HAP-1 (cell line): ENCODE data around the gene CD9.
"Not testable (repeated sequence)": the region's sequence is repeated elsewhere in the genome, so short reads cannot be mapped to it uniquely, and the experiment has no call there.

Experiments used
- DNase-seq, 2 experiments: peaks; one replicate each; pipeline ENCODE4 v3.0.0-alpha.2; 2016 to 2020; ENCODE audit warnings: low spot score in 2 of 2
- H3K27me3 ChIP-seq: fragments of 250-450 bp; sonication (Bioruptor Pico); 2 replicates; pipeline ENCODE4 v1.5.1; 2020; ENCODE audit warnings: low read depth, mild to moderate bottlenecking, moderate library complexity
- H3K36me3 ChIP-seq: fragments of 250-450 bp; sonication (Bioruptor Pico); replicated peaks from 2 replicates; pipeline ENCODE4 v1.5.1; 2020; ENCODE audit warnings: mild to moderate bottlenecking
- H3K4me1 ChIP-seq: fragments of 250-450 bp; sonication (Bioruptor Pico); 2 replicates; pipeline ENCODE4 v1.5.1; 2020; ENCODE audit warnings: mild to moderate bottlenecking
- H3K4me3 ChIP-seq: fragments of 250-450 bp; sonication (Bioruptor Pico); 2 replicates; pipeline ENCODE4 v1.5.1; 2020; ENCODE audit warnings: mild to moderate bottlenecking, moderate library complexity
- H3K9me3 ChIP-seq: fragments of 250-450 bp; sonication (Bioruptor Pico); 2 replicates; pipeline ENCODE4 v1.5.1; 2020; ENCODE audit warnings: mild to moderate bottlenecking, moderate library complexity
- in situ Hi-C: fragments of 300-500 bp; cut with MboI; formaldehyde crosslinking; loops from 3 replicates; pipeline ENCODE4 v1.14.3; 2020; ENCODE audit warnings: low sequenced_read_pairs, inconsistent platforms, mixed read lengths

Gene CD9

DNA sequence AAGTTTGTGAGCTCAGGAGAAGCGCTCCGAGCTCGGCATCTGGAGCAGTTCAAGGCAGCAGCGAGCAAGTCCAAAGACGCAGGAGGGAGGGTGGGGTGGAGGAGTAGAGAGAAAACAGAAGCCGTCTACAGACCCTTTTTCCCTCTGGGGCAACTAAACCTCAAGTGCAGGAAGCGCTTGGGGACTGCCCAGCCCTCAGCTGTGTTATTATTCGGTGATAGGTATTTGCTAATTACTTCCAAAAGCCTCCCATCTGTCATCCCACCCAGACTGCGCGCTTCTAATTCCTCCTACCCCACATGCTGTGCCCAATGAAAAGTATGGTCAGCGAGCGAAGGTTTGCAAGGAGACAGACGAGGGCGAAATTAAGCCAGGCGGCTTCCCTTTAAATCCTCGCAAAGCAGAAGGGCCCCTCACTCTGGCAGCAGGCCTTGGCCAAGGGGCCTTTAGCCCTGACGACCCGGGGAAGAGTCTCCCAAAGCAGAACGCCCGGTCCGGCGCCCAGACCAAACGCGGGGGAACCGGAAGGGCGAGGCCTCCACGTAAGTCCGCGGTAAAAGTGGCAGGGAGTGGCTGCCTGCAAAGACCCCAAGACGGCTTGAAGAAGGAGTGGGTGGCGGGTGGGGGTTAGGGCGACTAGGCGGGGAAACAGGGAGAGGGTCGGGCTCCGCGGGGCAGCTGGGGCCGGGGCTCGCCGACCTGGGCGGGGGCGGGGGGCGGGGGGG, 507 bp upstream of the CD9 start:
- DNase-seq, result peak in 1 of 2 experiments; percentile 34
- 0 out of 2 replicates have a peak, but pooled peaks cover 4% of the 10 kb centered on the region for H3K36me3 ChIP-seq
- peak overlapping the region; percentile 63 for H3K4me3 ChIP-seq
- peaks cover 17% of the 10 kb centered on the region for H3K4me1 ChIP-seq
- H3K27me3 ChIP-seq, result no peaks in the 10 kb centered on the region
- no peaks in the 10 kb centered on the region for H3K9me3 ChIP-seq
- in situ Hi-C loops, result loop anchor here (10.0 kb wide), 1 partner anchor 135 kb away; no protein-coding TSS in a partner anchor

DNA sequence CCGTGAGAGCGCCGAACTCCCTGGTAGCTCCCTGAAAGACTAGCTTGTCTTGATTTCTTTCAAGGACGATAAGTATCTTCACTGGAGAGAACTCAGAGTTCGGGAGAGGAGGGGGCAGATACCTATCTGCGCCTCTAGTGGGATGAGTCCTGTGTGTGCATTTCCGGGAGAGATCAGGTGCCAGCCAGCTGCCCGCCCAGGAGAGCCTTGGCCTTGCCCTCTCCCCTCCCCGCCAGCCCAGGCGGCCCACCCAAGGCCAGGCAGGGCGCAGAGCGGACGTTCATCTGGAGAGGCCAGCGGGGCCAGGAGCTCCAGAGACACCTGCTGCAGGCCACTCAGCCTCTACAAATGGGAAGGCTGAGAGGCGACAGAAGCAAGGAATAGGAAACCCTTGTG, 1.0 kb downstream of the CD9 start:
- peak overlapping the region; percentile 63 for H3K4me3 ChIP-seq
- H3K36me3 ChIP-seq, result 0 out of 2 replicates have a peak, but pooled peaks cover 4% of the 10 kb centered on the region
- DNase-seq, result peak in 1 of 2 experiments; percentile 54
- in situ Hi-C loops, result no loop called here
- peaks cover 28% of the 10 kb centered on the region for H3K4me1 ChIP-seq
- no peaks in the 10 kb centered on the region for H3K9me3 ChIP-seq
- H3K27me3 ChIP-seq, result no peaks in the 10 kb centered on the region

DNA sequence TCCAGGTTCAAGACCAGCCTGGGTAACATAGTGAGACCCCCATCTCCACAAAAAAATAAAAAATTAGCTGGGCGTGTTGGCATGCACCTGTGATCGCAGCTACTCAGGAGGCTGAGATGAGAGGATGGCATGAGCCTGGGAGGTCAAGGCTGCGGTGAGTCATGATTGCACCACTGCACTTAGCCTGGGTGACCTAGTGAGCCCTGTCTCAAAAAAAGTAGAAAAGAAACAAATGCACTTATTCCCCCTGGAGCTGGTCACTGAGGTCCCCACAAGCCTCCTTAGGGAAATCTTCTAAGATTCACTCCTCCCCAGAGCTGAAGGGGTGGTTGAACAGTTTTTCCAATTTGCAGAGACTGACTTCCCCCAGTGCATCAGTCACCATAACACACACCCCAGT, 1.6 kb downstream of the CD9 start:
- Histone ChIP-seq H3K36me3 (0 out of 2 replicates have a peak, but pooled peaks cover 4% of the 10 kb centered on the region), H3K27me3 (no peaks in the 10 kb centered on the region), H3K4me3 (peak overlapping the region; percentile 63), H3K4me1 (peaks cover 28% of the 10 kb centered on the region), H3K9me3 (no peaks in the 10 kb centered on the region)
- in situ Hi-C loops, result no loop called here
- DNase-seq, result no peak

DNA sequence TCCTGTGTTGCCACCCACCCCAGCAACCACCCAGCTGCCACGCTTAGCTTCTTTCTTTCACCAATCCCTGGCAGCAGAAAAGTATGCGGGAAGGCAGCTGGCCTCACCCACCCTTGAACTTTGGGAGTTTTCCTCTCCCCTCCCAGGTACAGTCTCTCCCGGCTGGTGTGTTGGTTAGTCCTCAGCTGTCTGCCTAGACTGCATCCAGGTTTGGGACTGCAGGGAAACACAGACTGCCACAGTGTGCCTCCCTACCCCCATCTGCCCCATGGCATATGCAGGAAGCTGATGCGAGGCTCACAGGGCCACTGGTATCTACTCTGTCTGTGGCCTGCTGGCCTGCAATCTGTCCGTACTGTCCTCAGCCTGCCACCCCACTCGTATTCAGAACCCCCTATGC, 2.1 kb downstream of the CD9 start:
- Histone ChIP-seq H3K9me3 (no peaks in the 10 kb centered on the region), H3K4me1 (peaks cover 28% of the 10 kb centered on the region), H3K27me3 (no peaks in the 10 kb centered on the region), H3K36me3 (0 out of 2 replicates have a peak, but pooled peaks cover 4% of the 10 kb centered on the region), H3K4me3 (no peak overlapping the region)
- in situ Hi-C loops, result no loop called here
- no peak for DNase-seq

DNA sequence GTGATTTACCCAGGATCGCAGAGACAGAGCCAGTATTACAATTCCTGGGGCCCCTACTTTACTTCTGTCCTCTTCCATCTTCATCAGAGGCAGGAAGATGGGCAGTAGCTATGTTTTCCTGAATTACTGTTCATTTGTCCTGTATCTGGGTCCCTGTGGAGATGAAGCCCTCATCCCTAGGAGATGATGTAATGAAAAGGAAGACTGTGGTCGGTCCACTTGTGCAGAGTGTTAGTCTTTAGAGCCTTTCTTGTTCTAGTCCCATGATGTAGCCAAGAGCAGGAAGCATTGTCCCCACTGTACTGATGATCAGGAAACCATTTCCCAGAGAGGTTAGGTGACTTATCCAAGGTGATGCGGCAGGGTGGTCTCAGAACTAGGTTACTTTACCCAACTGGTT, 2.6 kb downstream of the CD9 start:
- Histone ChIP-seq H3K9me3 (no peaks in the 10 kb centered on the region), H3K27me3 (no peaks in the 10 kb centered on the region), H3K4me1 (peaks cover 28% of the 10 kb centered on the region), H3K36me3 (0 out of 2 replicates have a peak, but pooled peaks cover 4% of the 10 kb centered on the region), H3K4me3 (no peak overlapping the region)
- no peak for DNase-seq
- in situ Hi-C loops, result no loop called here

DNA sequence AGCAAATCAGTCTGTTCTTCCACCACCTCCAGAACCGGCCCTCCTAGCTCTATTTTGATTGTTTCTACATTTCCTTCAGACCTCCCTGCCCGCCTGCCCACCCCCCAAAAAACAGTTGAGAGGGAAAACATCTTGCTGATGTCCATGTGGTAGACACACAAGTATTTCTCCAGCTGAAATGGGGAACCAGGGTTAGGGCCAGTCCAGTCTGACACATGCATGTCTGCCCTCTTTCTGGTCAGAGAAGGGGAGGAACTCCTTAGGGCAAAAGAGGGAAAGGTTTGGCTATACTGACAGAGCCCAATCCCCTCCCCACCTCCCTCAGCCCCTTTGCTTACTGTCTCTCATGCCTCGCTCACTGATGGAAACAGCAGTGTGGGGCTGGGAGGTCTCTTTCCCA, 3.4 kb downstream of the CD9 start:
- Histone ChIP-seq H3K4me1 (peaks cover 28% of the 10 kb centered on the region), H3K36me3 (0 out of 2 replicates have a peak, but pooled peaks cover 4% of the 10 kb centered on the region), H3K27me3 (no peaks in the 10 kb centered on the region), H3K9me3 (no peaks in the 10 kb centered on the region), H3K4me3 (no peak overlapping the region)
- no peak for DNase-seq
- in situ Hi-C loops, result no loop called here

DNA sequence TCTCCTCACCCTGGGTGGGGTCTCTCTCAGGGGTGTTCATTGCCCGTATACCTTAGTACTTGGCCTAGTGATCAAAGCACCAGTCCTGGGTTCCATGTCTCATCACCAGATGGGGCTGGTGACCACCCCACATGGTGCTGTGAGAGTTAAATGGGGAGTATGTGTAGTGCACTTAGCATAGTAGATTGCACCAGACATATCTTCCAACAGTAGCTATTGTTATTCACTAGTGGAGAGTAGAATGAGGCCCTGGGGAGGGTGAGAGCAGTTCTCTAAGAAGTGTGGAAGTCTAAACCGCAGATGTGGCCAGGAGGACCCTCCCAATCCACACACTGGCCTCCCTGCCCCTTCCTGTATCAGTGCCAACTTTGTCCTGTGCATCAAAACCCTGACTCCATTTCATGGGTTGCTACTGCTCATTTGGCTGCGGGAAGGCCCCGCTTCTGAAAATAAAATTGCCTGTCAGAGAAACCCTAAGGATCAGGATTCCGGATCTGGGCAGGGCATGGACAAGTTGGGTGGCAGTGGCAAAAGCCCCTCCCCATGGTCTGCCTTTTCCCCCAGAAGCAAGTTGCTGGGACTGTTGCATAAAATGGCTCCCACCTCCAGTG, 4.4 kb downstream of the CD9 start:
- Histone ChIP-seq H3K36me3 (peaks cover 4% of the 10 kb centered on the region; the same call in 1 of the 2 replicates), H3K4me3 (no peak overlapping the region), H3K27me3 (no peaks in the 10 kb centered on the region), H3K9me3 (no peaks in the 10 kb centered on the region), H3K4me1 (peaks cover 26% of the 10 kb centered on the region)
- in situ Hi-C loops, result loop anchor here (5.0 kb wide), 1 partner anchor 73 kb away; no protein-coding TSS in a partner anchor
- peak; percentile 59 to 63 for DNase-seq

DNA sequence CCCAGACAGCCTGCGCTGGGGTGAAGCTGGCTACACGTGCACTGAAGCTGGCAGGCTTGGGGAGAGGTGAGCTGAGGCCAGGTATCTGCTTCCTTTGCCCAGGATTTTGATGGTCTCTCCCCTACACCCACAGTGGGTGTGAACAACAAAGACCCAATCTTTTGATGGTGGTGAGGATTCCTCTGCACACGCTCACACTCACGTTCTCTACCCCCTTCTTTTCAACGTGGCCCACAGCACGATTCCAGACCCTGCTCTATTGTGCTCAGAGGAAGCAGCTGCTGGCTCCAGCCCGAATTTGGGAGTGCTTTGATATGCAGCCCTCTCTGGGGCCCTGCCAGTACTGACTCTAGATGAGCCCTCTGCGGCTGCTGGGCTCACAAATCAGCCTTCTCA, 4.9 kb downstream of the CD9 start:
- no peak overlapping the region for H3K4me3 ChIP-seq
- DNase-seq, result peak in 1 of 2 experiments; percentile 64
- H3K27me3 ChIP-seq, result no peaks in the 10 kb centered on the region
- H3K36me3 ChIP-seq, result peaks cover 4% of the 10 kb centered on the region; the same call in 1 of the 2 replicates
- in situ Hi-C loops, result loop anchor here (5.0 kb wide), 1 partner anchor 72 kb away; no protein-coding TSS in a partner anchor
- peaks cover 24% of the 10 kb centered on the region for H3K4me1 ChIP-seq
- H3K9me3 ChIP-seq, result no peaks in the 10 kb centered on the region

DNA sequence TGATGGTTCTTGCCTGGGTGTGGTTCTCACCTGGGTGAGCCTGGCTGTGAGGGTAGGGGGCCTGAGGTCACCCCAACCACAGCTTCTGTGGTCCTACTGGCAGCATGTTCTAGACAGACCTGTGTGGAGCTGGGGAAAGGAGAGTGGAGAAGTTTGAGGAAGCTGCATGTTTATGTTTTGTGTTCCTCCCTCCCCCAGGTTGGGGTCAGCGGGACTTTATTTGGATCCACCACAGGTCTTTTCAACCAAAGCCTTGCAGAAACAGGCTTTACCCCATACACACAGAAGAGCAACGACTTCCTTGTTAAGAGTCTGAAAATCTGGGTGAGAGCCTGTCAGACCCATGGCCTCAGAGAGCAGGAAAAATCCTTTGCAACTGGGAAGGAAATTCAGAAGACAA, 5.6 kb downstream of the CD9 start:
- H3K9me3 ChIP-seq, result no peaks in the 10 kb centered on the region
- DNase-seq, result no peak
- H3K36me3 ChIP-seq, result peaks cover 4% of the 10 kb centered on the region; the same call in 1 of the 2 replicates
- in situ Hi-C loops, result loop anchor here (5.0 kb wide), 1 partner anchor 72 kb away; no protein-coding TSS in a partner anchor
- peaks cover 24% of the 10 kb centered on the region for H3K4me1 ChIP-seq
- H3K4me3 ChIP-seq, result no peak overlapping the region
- H3K27me3 ChIP-seq, result no peaks in the 10 kb centered on the region

DNA sequence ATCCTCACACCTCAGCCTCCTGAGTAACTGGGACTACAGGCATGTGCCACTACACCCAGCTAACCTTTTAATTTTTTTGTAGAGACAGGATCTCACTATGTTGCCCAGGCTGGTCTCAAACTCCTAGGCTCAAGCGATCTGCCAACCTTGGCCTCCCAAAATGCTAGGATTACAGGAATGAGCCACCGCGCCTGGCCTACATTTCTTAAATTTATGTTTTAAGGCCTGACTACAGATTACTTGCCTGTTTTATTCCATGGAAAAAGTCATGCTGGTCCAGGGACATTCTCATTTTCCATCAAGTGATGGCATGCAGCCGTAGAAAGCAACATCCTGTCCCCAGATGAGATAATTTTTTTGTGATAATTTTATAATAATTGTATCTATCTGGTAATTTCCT, 6.1 kb downstream of the CD9 start:
- H3K9me3 ChIP-seq, result no peaks in the 10 kb centered on the region
- peaks cover 4% of the 10 kb centered on the region; the same call in 1 of the 2 replicates for H3K36me3 ChIP-seq
- H3K4me3 ChIP-seq, result no peak overlapping the region
- in situ Hi-C loops, result loop anchor here (5.0 kb wide), 1 partner anchor 71 kb away; no protein-coding TSS in a partner anchor
- no peak for DNase-seq
- H3K27me3 ChIP-seq, result no peaks in the 10 kb centered on the region
- H3K4me1 ChIP-seq, result peaks cover 22% of the 10 kb centered on the region

DNA sequence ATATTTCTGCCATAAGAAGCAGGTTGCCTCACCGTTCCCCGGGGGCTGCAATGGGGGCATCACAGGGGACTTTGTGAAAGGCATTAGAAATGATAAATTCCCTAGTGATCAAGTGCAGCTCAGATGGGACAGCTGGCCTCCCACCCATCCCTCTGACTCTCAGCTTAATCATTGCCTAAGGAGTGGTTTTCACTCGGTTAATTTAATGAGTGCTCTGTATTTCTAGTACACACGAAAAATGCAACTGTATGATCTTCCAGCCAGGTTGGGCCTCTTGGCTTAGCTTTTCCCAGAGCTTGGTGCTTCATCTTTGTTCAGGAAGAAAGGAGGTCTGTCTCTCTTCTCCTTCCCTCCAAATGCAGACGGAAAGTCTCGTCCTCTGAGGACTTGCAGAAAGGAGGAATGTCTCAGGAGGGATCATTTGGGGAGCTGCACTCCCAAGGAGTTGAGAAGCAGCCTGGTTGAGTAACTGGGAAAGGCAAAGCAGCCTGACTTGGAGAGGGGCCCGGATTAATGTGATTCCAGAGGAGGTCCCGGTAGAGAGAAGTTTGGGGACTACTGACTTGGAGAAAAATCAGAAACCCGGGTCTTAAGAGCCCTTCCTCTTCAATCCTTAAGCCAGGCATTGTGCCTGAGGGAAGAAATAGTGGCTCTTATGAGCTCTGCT, 7.2 kb downstream of the CD9 start:
- peaks cover 20% of the 10 kb centered on the region for H3K4me1 ChIP-seq

DNA sequence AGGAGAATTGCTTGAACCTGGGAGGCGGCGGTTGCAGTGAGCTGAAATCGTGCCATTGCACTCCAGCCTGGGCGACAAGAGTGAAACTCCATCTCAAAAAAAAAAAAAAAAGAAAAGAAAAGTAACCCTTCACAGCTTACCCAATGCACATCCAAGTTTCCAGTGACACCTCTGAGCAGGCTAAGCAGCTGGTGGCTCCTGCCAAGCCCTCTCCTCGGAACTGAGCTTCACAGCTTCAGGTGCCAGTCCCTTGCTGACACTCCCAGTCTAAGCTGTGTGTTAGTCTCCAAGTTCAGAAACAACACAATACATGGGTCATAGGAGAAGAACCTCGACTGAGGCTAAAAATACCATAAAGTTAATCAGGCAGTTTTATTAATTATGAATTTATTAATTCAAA, 7.9 kb downstream of the CD9 start:
- Histone ChIP-seq H3K36me3 (no peaks in the 10 kb centered on the region; the same call in 1 of the 2 replicates), H3K4me3 (no peak overlapping the region), H3K27me3 (no peaks in the 10 kb centered on the region), H3K9me3 (no peaks in the 10 kb centered on the region), H3K4me1 (peaks cover 20% of the 10 kb centered on the region)
- in situ Hi-C loops, result loop anchor here (5.0 kb wide), 1 partner anchor 69 kb away; no protein-coding TSS in a partner anchor
- DNase-seq, result no peak

More for the DNA sequence above, 7.2 kb downstream of the CD9 start:
- Histone ChIP-seq H3K27me3 (no peaks in the 10 kb centered on the region), H3K4me3 (no peak overlapping the region), H3K9me3 (no peaks in the 10 kb centered on the region), H3K36me3 (no peaks in the 10 kb centered on the region; the same call in 1 of the 2 replicates)
- no peak for DNase-seq
- in situ Hi-C loops, result loop anchor here (5.0 kb wide), 1 partner anchor 70 kb away; no protein-coding TSS in a partner anchor

DNA sequence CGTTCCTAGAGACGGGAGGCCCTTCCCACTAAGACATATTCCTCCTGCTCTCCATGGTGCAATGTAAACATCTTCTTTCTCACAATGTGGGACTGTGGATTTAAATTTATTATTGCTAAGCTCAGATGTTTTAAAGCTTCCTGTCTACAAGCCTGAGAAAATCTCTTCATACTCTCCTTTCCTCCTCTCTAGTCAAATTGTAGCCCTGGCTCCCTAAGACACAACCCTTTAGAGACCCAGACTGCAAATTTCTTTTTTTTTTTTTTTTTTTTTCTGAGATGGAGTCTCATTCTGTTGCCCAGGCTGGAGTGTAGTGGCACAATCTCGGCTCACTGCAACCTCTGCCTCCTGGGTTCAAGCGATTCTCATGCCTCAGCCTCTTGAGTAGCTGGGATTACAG, 9.2 kb downstream of the CD9 start:
- not testable (repeated sequence) for H3K4me3 ChIP-seq, H3K27me3 ChIP-seq, DNase-seq, H3K36me3 ChIP-seq, H3K9me3 ChIP-seq
- H3K4me1 ChIP-seq, result peaks cover 14% of the 10 kb centered on the region
- in situ Hi-C loops, result loop anchor here (5.0 kb wide), 1 partner anchor 68 kb away; no protein-coding TSS in a partner anchor
